Measurements from ENCODE around the gene PLXNA2. TPM values are rescaled to one million over a fixed set of nuclear protein-coding genes. Genes with fewer than 3 reads are reported as not detected.

PLXNA2 gene
- total RNA-seq, 1 experiment from 2014 or later = 10.2 TPM

GRCh38 chr1:208000504-208000903, 243.7 kb downstream of the PLXNA2 start:
- Histone ChIP-seq H3K4me1 (replicated peaks; ENCODE audit: insufficient read depth) (no peaks in the 10 kb centered on the region), H3K9me3 (ENCODE audit: insufficient read depth, low read depth) (no peaks in the 10 kb centered on the region), H3K4me2 (no peak overlapping the region), H2AFZ (no peak overlapping the region), H3K9me2 (ENCODE audit: insufficient read depth) (no peaks in the 10 kb centered on the region), H3K27ac (no peak overlapping the region), H3K27me3 (ENCODE audit: insufficient read depth, low read depth) (peaks cover 12% of the 10 kb centered on the region), H3K79me2 (ENCODE audit: low read depth) (no peaks in the 10 kb centered on the region), H3F3A (ENCODE audit: insufficient read depth, low read depth) (no peaks in the 10 kb centered on the region), H3K36me3 (ENCODE audit: low read depth) (no peaks in the 10 kb centered on the region), H3K4me3 (no peak overlapping the region), H4K20me1 (ENCODE audit: insufficient read depth) (no peaks in the 10 kb centered on the region)
- CTCF ChIA-PET = no interaction called here
- POLR2A ChIA-PET (ENCODE audit: unreplicated experiment) = interaction anchor here (0.6 kb wide), 1 partner anchor 184 kb away, joined by 3 read pairs; no protein-coding TSS in a partner anchor
- intact Hi-C loops (cut with micrococcal nuclease; ENCODE audit: unreplicated experiment) = no loop called here
- TF ChIP-seq EZH2 (IDR thresholded peaks at IDR 0.05; ENCODE audit: low read depth) (no peak), CTCF (conservative IDR thresholded peaks at IDR 0.05) (no peak)
- BruUV-seq (replicated peaks) = no TSS peak
- DNase-seq = no peak

GRCh38 chr1:207999972-208000371, 244.2 kb downstream of the PLXNA2 start:
- Histone ChIP-seq H3K9me3 (ENCODE audit: insufficient read depth, low read depth) (no peaks in the 10 kb centered on the region), H2AFZ (no peak overlapping the region), H3K4me1 (replicated peaks; ENCODE audit: insufficient read depth) (no peaks in the 10 kb centered on the region), H3K27me3 (ENCODE audit: insufficient read depth, low read depth) (peaks cover 18% of the 10 kb centered on the region), H3K4me2 (no peak overlapping the region), H3K27ac (no peak overlapping the region), H3K79me2 (ENCODE audit: low read depth) (no peaks in the 10 kb centered on the region), H3F3A (ENCODE audit: insufficient read depth, low read depth) (no peaks in the 10 kb centered on the region), H4K20me1 (ENCODE audit: insufficient read depth) (no peaks in the 10 kb centered on the region), H3K4me3 (no peak overlapping the region), H3K9me2 (ENCODE audit: insufficient read depth) (no peaks in the 10 kb centered on the region), H3K36me3 (ENCODE audit: low read depth) (no peaks in the 10 kb centered on the region)
- TF ChIP-seq EZH2 (IDR thresholded peaks at IDR 0.05; ENCODE audit: low read depth) = no peak
- no peak for TF ChIP-seq CTCF (conservative IDR thresholded peaks at IDR 0.05)
- POLR2A ChIA-PET (ENCODE audit: unreplicated experiment) = interaction anchor here (0.6 kb wide), 1 partner anchor 184 kb away, joined by 3 read pairs; no protein-coding TSS in a partner anchor
- intact Hi-C loops (cut with micrococcal nuclease; ENCODE audit: unreplicated experiment) = loop anchor here (10.0 kb wide), 1 partner anchor 115 kb away; no protein-coding TSS in a partner anchor
- DNase-seq = no peak
- no TSS peak for BruUV-seq (replicated peaks)
- CTCF ChIA-PET = no interaction called here

GRCh38 chr1:207999274-207999915, 244.8 kb downstream of the PLXNA2 start:
- Histone ChIP-seq H3K4me1 (replicated peaks; ENCODE audit: insufficient read depth) (no peaks in the 10 kb centered on the region), H3K4me3 (no peak overlapping the region), H4K20me1 (ENCODE audit: insufficient read depth) (no peaks in the 10 kb centered on the region), H3K27me3 (ENCODE audit: insufficient read depth, low read depth) (peaks cover 22% of the 10 kb centered on the region), H2AFZ (no peak overlapping the region), H3K9me3 (ENCODE audit: insufficient read depth, low read depth) (no peaks in the 10 kb centered on the region), H3K4me2 (no peak overlapping the region), H3K27ac (no peak overlapping the region), H3K36me3 (ENCODE audit: low read depth) (no peaks in the 10 kb centered on the region), H3F3A (ENCODE audit: insufficient read depth, low read depth) (no peaks in the 10 kb centered on the region), H3K79me2 (ENCODE audit: low read depth) (no peaks in the 10 kb centered on the region), H3K9me2 (ENCODE audit: insufficient read depth) (no peaks in the 10 kb centered on the region)
- intact Hi-C loops (cut with micrococcal nuclease; ENCODE audit: unreplicated experiment) = loop anchor here (10.0 kb wide), 1 partner anchor 115 kb away; no protein-coding TSS in a partner anchor
- DNase-seq = no peak
- TF ChIP-seq EZH2 (IDR thresholded peaks at IDR 0.05; ENCODE audit: low read depth) (no peak), CTCF (conservative IDR thresholded peaks at IDR 0.05) (no peak)
- CTCF ChIA-PET = no interaction called here
- no TSS peak for BruUV-seq (replicated peaks)
- POLR2A ChIA-PET (ENCODE audit: unreplicated experiment) = no interaction called here

Measured in PC-9 (cell line).